Peyer's patch (tissue), 4 donors: Measurements from ENCODE around the gene ATP11B.

Experiments
- POLR2A ChIP-seq, 2 donors: fragments of 450-650 bp; IDR thresholded peaks; one replicate each; pipeline ENCODE4 v1.5.1; 2017; ENCODE audit warnings: antibody characterized with exemption in 2 of 2, mild to moderate bottlenecking in 2 of 2, moderate library complexity in 2 of 2
- TF ChIP-seq, protein P1 (sequence below), 6 experiments: fragments of 450-650 bp in 4 of 6; fragments of 200-600 bp in 2 of 6; sonication (generic) in 1 of 6; IDR thresholded peaks; one replicate each; pipeline ENCODE4 v1.5.1; 2017 to 2019; ENCODE audit warnings: antibody characterized with exemption in 6 of 6, mild to moderate bottlenecking in 3 of 6, moderate library complexity in 1 of 6

DNA sequence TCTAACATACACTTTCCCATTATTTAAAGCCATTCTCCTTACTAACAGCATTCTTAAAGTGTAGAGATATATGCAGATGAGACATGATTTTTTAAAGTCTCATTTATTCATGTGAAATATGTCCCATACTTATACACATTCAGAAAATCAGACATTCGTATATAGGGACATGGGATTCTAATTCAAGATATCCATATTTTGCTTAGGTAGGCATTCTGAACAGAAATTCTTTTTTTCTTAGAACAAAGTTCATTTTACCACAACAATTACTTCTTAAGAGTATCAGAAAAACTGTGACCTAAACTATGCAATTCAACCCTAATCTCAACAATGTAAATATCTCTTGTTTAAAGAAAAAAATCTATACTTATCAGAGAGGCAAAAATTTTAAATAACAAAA lies 170.9 kb downstream of the ATP11B start:
- TF ChIP-seq, protein P1, sequence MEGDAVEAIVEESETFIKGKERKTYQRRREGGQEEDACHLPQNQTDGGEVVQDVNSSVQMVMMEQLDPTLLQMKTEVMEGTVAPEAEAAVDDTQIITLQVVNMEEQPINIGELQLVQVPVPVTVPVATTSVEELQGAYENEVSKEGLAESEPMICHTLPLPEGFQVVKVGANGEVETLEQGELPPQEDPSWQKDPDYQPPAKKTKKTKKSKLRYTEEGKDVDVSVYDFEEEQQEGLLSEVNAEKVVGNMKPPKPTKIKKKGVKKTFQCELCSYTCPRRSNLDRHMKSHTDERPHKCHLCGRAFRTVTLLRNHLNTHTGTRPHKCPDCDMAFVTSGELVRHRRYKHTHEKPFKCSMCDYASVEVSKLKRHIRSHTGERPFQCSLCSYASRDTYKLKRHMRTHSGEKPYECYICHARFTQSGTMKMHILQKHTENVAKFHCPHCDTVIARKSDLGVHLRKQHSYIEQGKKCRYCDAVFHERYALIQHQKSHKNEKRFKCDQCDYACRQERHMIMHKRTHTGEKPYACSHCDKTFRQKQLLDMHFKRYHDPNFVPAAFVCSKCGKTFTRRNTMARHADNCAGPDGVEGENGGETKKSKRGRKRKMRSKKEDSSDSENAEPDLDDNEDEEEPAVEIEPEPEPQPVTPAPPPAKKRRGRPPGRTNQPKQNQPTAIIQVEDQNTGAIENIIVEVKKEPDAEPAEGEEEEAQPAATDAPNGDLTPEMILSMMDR (IDR thresholded peaks at IDR 0.05) = no peak
- no peak for TF ChIP-seq POLR2A (IDR thresholded peaks at IDR 0.05)
